ENCODE data around the gene SERPINI1. TPM values are rescaled to one million over a fixed set of nuclear protein-coding genes. Genes with fewer than 3 reads are reported as not detected.

The SERPINI1 gene
- total and polyA plus RNA-seq, 2 experiments from 2014 or later = 13.2 to 23.1 TPM

GRCh38 chr3:167843886-167844285, 108.4 kb downstream of the SERPINI1 start:
- Histone ChIP-seq H3K9me2 (replicated peaks; ENCODE audit: insufficient read depth) (no peaks in the 10 kb centered on the region), H3K4me3 (no peak overlapping the region), H3K27me3 (no peaks in the 10 kb centered on the region), H3K4me1 (ENCODE audit: insufficient read depth) (no peaks in the 10 kb centered on the region), H3K4me2 (no peak overlapping the region), H3K27ac (no peak overlapping the region), H4K20me1 (ENCODE audit: insufficient read depth, poor library complexity, severe bottlenecking) (no peaks in the 10 kb centered on the region), H3K79me2 (no peaks in the 10 kb centered on the region), H2AFZ (no peak overlapping the region), H3K36me3 (replicated peaks; ENCODE audit: insufficient read depth, low read depth) (no peaks in the 10 kb centered on the region), H3K9me3 (ENCODE audit: low read depth) (no peaks in the 10 kb centered on the region)
- no peak for DNase-seq (ENCODE audit: low spot score)
- TF ChIP-seq CTCF (IDR thresholded peaks at IDR 0.05; ENCODE audit: poor library complexity) = no peak
- no peak for TF ChIP-seq EZH2phosphoT487 (IDR thresholded peaks at IDR 0.05; ENCODE audit: low read depth, severe bottlenecking, unreplicated experiment)
- no peak for TF ChIP-seq EZH2 (IDR thresholded peaks at IDR 0.05; ENCODE audit: borderline replicate concordance)
- 87% methylated on average over 2 of the region's 2 CpGs for WGBS (ENCODE audit: low lambda C conversion rate, missing lambda C conversion rate)

- H3K79me2 ChIP-seq = no peaks in the 10 kb centered on the region
- no peak for DNase-seq (ENCODE audit: low spot score)
- no peaks in the 10 kb centered on the region for H3K9me2 ChIP-seq (replicated peaks; ENCODE audit: insufficient read depth)
- H3K27me3 ChIP-seq = no peaks in the 10 kb centered on the region
- TF ChIP-seq EZH2 (IDR thresholded peaks at IDR 0.05; ENCODE audit: borderline replicate concordance) (no peak), EZH2phosphoT487 (IDR thresholded peaks at IDR 0.05; ENCODE audit: low read depth, severe bottlenecking, unreplicated experiment) (no peak), CTCF (IDR thresholded peaks at IDR 0.05; ENCODE audit: poor library complexity) (no peak)
- no peak overlapping the region for H2AFZ ChIP-seq
- no peaks in the 10 kb centered on the region for H3K4me1 ChIP-seq (ENCODE audit: insufficient read depth)
- H3K9me3 ChIP-seq (ENCODE audit: low read depth) = no peaks in the 10 kb centered on the region
- no peaks in the 10 kb centered on the region for H4K20me1 ChIP-seq (ENCODE audit: insufficient read depth, poor library complexity, severe bottlenecking)
- H3K4me2 ChIP-seq = no peak overlapping the region
- no peak overlapping the region for H3K27ac ChIP-seq
- no peak overlapping the region for H3K4me3 ChIP-seq
- no peaks in the 10 kb centered on the region for H3K36me3 ChIP-seq (replicated peaks; ENCODE audit: insufficient read depth, low read depth)
These were observed 109.0 kb downstream of the SERPINI1 start for GRCh38 chr3:167844528-167844927.

- Histone ChIP-seq H3K79me2 (no peaks in the 10 kb centered on the region), H3K27ac (no peak overlapping the region), H3K4me1 (ENCODE audit: insufficient read depth) (no peaks in the 10 kb centered on the region), H3K9me3 (ENCODE audit: low read depth) (no peaks in the 10 kb centered on the region), H4K20me1 (ENCODE audit: insufficient read depth, poor library complexity, severe bottlenecking) (no peaks in the 10 kb centered on the region), H3K9me2 (replicated peaks; ENCODE audit: insufficient read depth) (no peaks in the 10 kb centered on the region), H3K36me3 (replicated peaks; ENCODE audit: insufficient read depth, low read depth) (no peaks in the 10 kb centered on the region), H2AFZ (no peak overlapping the region), H3K4me2 (no peak overlapping the region), H3K27me3 (no peaks in the 10 kb centered on the region), H3K4me3 (no peak overlapping the region)
- TF ChIP-seq CTCF (IDR thresholded peaks at IDR 0.05; ENCODE audit: poor library complexity) (no peak), EZH2phosphoT487 (IDR thresholded peaks at IDR 0.05; ENCODE audit: low read depth, severe bottlenecking, unreplicated experiment) (no peak), EZH2 (IDR thresholded peaks at IDR 0.05; ENCODE audit: borderline replicate concordance) (no peak)
- DNase-seq (ENCODE audit: low spot score) = no peak
- 64% methylated on average over 1 of the region's 1 CpG for WGBS (ENCODE audit: low lambda C conversion rate, missing lambda C conversion rate)
These were observed 115.7 kb downstream of the SERPINI1 start for GRCh38 chr3:167851171-167851570.

- no peaks in the 10 kb centered on the region for H3K9me2 ChIP-seq (replicated peaks; ENCODE audit: insufficient read depth)
- no peak overlapping the region for H3K4me2 ChIP-seq
- no peaks in the 10 kb centered on the region for H3K9me3 ChIP-seq (ENCODE audit: low read depth)
- 90% methylated on average over 3 of the region's 3 CpGs for WGBS (ENCODE audit: low lambda C conversion rate, missing lambda C conversion rate)
- no peak for DNase-seq (ENCODE audit: low spot score)
- TF ChIP-seq EZH2 (IDR thresholded peaks at IDR 0.05; ENCODE audit: borderline replicate concordance) (no peak), EZH2phosphoT487 (IDR thresholded peaks at IDR 0.05; ENCODE audit: low read depth, severe bottlenecking, unreplicated experiment) (no peak), CTCF (IDR thresholded peaks at IDR 0.05; ENCODE audit: poor library complexity) (no peak)
- H3K27ac ChIP-seq = no peak overlapping the region
- no peaks in the 10 kb centered on the region for H3K36me3 ChIP-seq (replicated peaks; ENCODE audit: insufficient read depth, low read depth)
- H4K20me1 ChIP-seq (ENCODE audit: insufficient read depth, poor library complexity, severe bottlenecking) = no peaks in the 10 kb centered on the region
- H3K4me1 ChIP-seq (ENCODE audit: insufficient read depth) = no peaks in the 10 kb centered on the region
- H3K27me3 ChIP-seq = no peaks in the 10 kb centered on the region
- H3K79me2 ChIP-seq = no peaks in the 10 kb centered on the region
- H3K4me3 ChIP-seq = no peak overlapping the region
- no peak overlapping the region for H2AFZ ChIP-seq
These were observed 116.2 kb downstream of the SERPINI1 start for GRCh38 chr3:167851749-167852148.

All from hepatocyte (in vitro differentiated cells).